Hepatocyte (in vitro differentiated cells): Measurements from ENCODE around the gene PSMA1. TPM values are rescaled to one million over a fixed set of nuclear protein-coding genes. Genes with fewer than 3 reads are reported as not detected.

ENCODE experiments used
- DNase-seq: peaks from one replicate; pipeline ENCODE4 v3.0.0-alpha.2; 2016; ENCODE audit warnings: low spot score
- H2AFZ ChIP-seq: fragments of 200-600 bp; sonication (generic); 2 replicates; pipeline ENCODE4 v1.6.0; 2016; ENCODE audit warnings: antibody characterized with exemption, mild to moderate bottlenecking
- H3K27ac ChIP-seq: fragments of 200-600 bp; sonication (generic); 2 replicates; pipeline ENCODE4 v1.5.1; 2016; ENCODE audit warnings: mild to moderate bottlenecking
- H3K27me3 ChIP-seq: fragments of 200-600 bp; sonication (generic); 2 replicates; pipeline ENCODE4 v1.6.1; 2016
- H3K36me3 ChIP-seq: fragments of 200-600 bp; sonication (generic); replicated peaks from 2 replicates; pipeline ENCODE4 v1.5.1; 2016; ENCODE audit warnings: low read depth; ENCODE audit not compliant: insufficient read depth
- H3K4me1 ChIP-seq: fragments of 200-600 bp; sonication (generic); 2 replicates; pipeline ENCODE4 v1.5.1; 2016; ENCODE audit warnings: mild to moderate bottlenecking, moderate library complexity; ENCODE audit not compliant: insufficient read depth
- H3K4me2 ChIP-seq: fragments of 200-600 bp; sonication (generic); 2 replicates; pipeline ENCODE4 v1.6.0; 2016
- H3K4me3 ChIP-seq: fragments of 200-600 bp; sonication (generic); 2 replicates; pipeline ENCODE4 v1.5.1; 2016; ENCODE audit warnings: mild to moderate bottlenecking
- H3K79me2 ChIP-seq: fragments of 200-600 bp; sonication (generic); 2 replicates; pipeline ENCODE4 v1.6.0; 2017; ENCODE audit warnings: mild to moderate bottlenecking
- H3K9me2 ChIP-seq: fragments of 200-600 bp; sonication (generic); replicated peaks from 2 replicates; pipeline ENCODE4 v1.6.0; 2017; ENCODE audit warnings: mild to moderate bottlenecking; ENCODE audit not compliant: insufficient read depth
- H3K9me3 ChIP-seq: fragments of 200-600 bp; sonication (generic); 2 replicates; pipeline ENCODE4 v1.5.1; 2016; ENCODE audit warnings: low read depth, mild to moderate bottlenecking
- H4K20me1 ChIP-seq: fragments of 200-600 bp; sonication (generic); 2 replicates; pipeline ENCODE4 v1.6.0; 2016; ENCODE audit warnings: mild to moderate bottlenecking; ENCODE audit not compliant: insufficient read depth, poor library complexity, severe bottlenecking
- CTCF ChIP-seq: fragments of 200-600 bp; sonication (generic); IDR thresholded peaks from 2 replicates; pipeline ENCODE4 v1.5.1; 2016; ENCODE audit warnings: antibody characterized with exemption, mild to moderate bottlenecking; ENCODE audit not compliant: poor library complexity
- EZH2 ChIP-seq: fragments of 200-600 bp; sonication (generic); IDR thresholded peaks from 2 replicates; pipeline ENCODE4 v1.6.1; 2016; ENCODE audit warnings: antibody characterized with exemption, mild to moderate bottlenecking, borderline replicate concordance
- EZH2phosphoT487 ChIP-seq: fragments of 200-600 bp; sonication (generic); IDR thresholded peaks from one replicate; pipeline ENCODE4 v1.6.1; 2018; ENCODE audit warnings: antibody characterized with exemption, mild to moderate bottlenecking, low read depth, moderate library complexity; ENCODE audit not compliant: unreplicated experiment, severe bottlenecking
- WGBS: methylation state at CpG from one replicate; pipeline ENCODE4 v1.1.6; 2016; ENCODE audit warnings: low lambda C conversion rate; ENCODE audit errors: missing lambda C conversion rate; 5-methylcytosine and 5-hydroxymethylcytosine counted together
- polyA plus RNA-seq: library from polyadenylated mRNA; unstranded; fragments of >200 nt; fragmentation: Nextera tagmentation; extraction: Ambion mirVana; gene quantifications from 2 replicates; pipeline ENCODE4 v1.2.1, GENCODE V29; 2016
- total RNA-seq: library from RNA; depleted of rRNA; stranded (reverse); fragments of >200 nt; gene quantifications from 2 replicates; pipeline ENCODE4 v1.2.3, GENCODE V29; 2014

PSMA1 gene
- total and polyA plus RNA-seq, 2 experiments from 2014 or later, result 178 to 214 TPM

GRCh38 chr11:14551380-14551779 is 31.2 kb upstream of the PSMA1 start:
- no peaks in the 10 kb centered on the region for H3K4me1 ChIP-seq
- no peaks in the 10 kb centered on the region for H4K20me1 ChIP-seq
- H3K27me3 ChIP-seq, result no peaks in the 10 kb centered on the region
- 44% methylated on average over 2 of the region's 2 CpGs for WGBS
- H3K4me3 ChIP-seq, result no peak overlapping the region
- H2AFZ ChIP-seq, result no peak overlapping the region
- no peaks in the 10 kb centered on the region for H3K36me3 ChIP-seq
- H3K9me2 ChIP-seq, result no peaks in the 10 kb centered on the region
- no peak overlapping the region for H3K4me2 ChIP-seq
- no peak overlapping the region for H3K27ac ChIP-seq
- DNase-seq, result no peak
- TF ChIP-seq CTCF, result no peak
- no peak for TF ChIP-seq EZH2
- no peak for TF ChIP-seq EZH2phosphoT487
- H3K79me2 ChIP-seq, result no peaks in the 10 kb centered on the region
- no peaks in the 10 kb centered on the region for H3K9me3 ChIP-seq

GRCh38 chr11:14549891-14550290 is 29.7 kb upstream of the PSMA1 start:
- 84% methylated on average over 4 of the region's 4 CpGs for WGBS
- no peaks in the 10 kb centered on the region for H3K27me3 ChIP-seq
- no peaks in the 10 kb centered on the region for H3K9me2 ChIP-seq
- H3K4me2 ChIP-seq, result no peak overlapping the region
- H3K4me1 ChIP-seq, result no peaks in the 10 kb centered on the region
- no peak overlapping the region for H3K4me3 ChIP-seq
- no peaks in the 10 kb centered on the region for H4K20me1 ChIP-seq
- H3K36me3 ChIP-seq, result no peaks in the 10 kb centered on the region
- no peaks in the 10 kb centered on the region for H3K79me2 ChIP-seq
- H2AFZ ChIP-seq, result no peak overlapping the region
- H3K9me3 ChIP-seq, result no peaks in the 10 kb centered on the region
- TF ChIP-seq CTCF (no peak), EZH2 (no peak), EZH2phosphoT487 (no peak)
- no peak overlapping the region for H3K27ac ChIP-seq
- DNase-seq, result no peak

- no peaks in the 10 kb centered on the region for H3K36me3 ChIP-seq
- DNase-seq, result no peak
- no peaks in the 10 kb centered on the region for H4K20me1 ChIP-seq
- no peaks in the 10 kb centered on the region for H3K27me3 ChIP-seq
- H3K9me2 ChIP-seq, result no peaks in the 10 kb centered on the region
- TF ChIP-seq CTCF (no peak), EZH2phosphoT487 (no peak), EZH2 (no peak)
- H3K27ac ChIP-seq, result no peak overlapping the region
- no peak overlapping the region for H3K4me3 ChIP-seq
- H2AFZ ChIP-seq, result no peak overlapping the region
- WGBS, result 81% methylated on average over 2 of the region's 2 CpGs
- no peak overlapping the region for H3K4me2 ChIP-seq
- H3K4me1 ChIP-seq, result no peaks in the 10 kb centered on the region
- no peaks in the 10 kb centered on the region for H3K9me3 ChIP-seq
- H3K79me2 ChIP-seq, result no peaks in the 10 kb centered on the region
Measured at GRCh38 chr11:14547440-14547839, 27.3 kb upstream of the PSMA1 start.

- no peak for TF ChIP-seq CTCF
- no peak for TF ChIP-seq EZH2phosphoT487
- no peak for TF ChIP-seq EZH2
- H4K20me1 ChIP-seq, result no peaks in the 10 kb centered on the region
- no peaks in the 10 kb centered on the region for H3K79me2 ChIP-seq
- H3K4me1 ChIP-seq, result no peaks in the 10 kb centered on the region
- no peaks in the 10 kb centered on the region for H3K27me3 ChIP-seq
- no peak overlapping the region for H3K4me3 ChIP-seq
- H3K9me3 ChIP-seq, result no peaks in the 10 kb centered on the region
- H2AFZ ChIP-seq, result no peak overlapping the region
- no peaks in the 10 kb centered on the region for H3K36me3 ChIP-seq
- H3K4me2 ChIP-seq, result no peak overlapping the region
- no peaks in the 10 kb centered on the region for H3K9me2 ChIP-seq
- DNase-seq, result no peak
- no peak overlapping the region for H3K27ac ChIP-seq
Measured at GRCh38 chr11:14546672-14547071, 26.5 kb upstream of the PSMA1 start.
